ENCODE data around the gene PTGES2. TPM values are rescaled to one million over a fixed set of nuclear protein-coding genes. Genes with fewer than 3 reads are reported as not detected.
A peak's percentile ranks its signal among the peaks of the same experiment; 100 is the strongest.

The PTGES2 gene
- total and polyA plus RNA-seq, 9 of the 15 experiments (the other 6 are each of a cell fraction or from before 2014, with no cell fraction given), result 2.4 to 196 (median 90.1) TPM

- Histone ChIP-seq H3K9me3 (replicated peaks; ENCODE audit: control insufficient read depth, insufficient read depth, low read depth, low read length) (no peaks in the 10 kb centered on the region), H4K20me1 (replicated peaks; ENCODE audit: control insufficient read depth, insufficient read depth, low read length) (no peaks in the 10 kb centered on the region), H2AFZ (ENCODE audit: low read depth, low read length) (0 out of 2 replicates have a peak overlapping the region, but pooled peaks have one; percentile 1), H3K9ac (ENCODE audit: insufficient read depth in 1 of 2, low read depth in 2 of 2, low read length in 2 of 2) (peak overlapping the region in 1 of 2 experiments; percentile 82; a peak in 2 of 4 replicates), H3K4me2 (ENCODE audit: insufficient read depth, low read length) (no peak overlapping the region), H3K79me2 (ENCODE audit: control insufficient read depth, insufficient read depth, low read length) (no peaks in the 10 kb centered on the region), H3K4me3 (no peak overlapping the region), H3K4me1 (replicated peaks in 1 of 2; ENCODE audit: control insufficient read depth in 2 of 2, insufficient read depth in 2 of 2, low read length in 2 of 2) (peaks cover 17 to 61% of the 10 kb centered on the region in 2 experiments), H3K9me1 (ENCODE audit: control insufficient read depth, insufficient read depth, low read length) (peaks cover 8% of the 10 kb centered on the region), H3K36me3 (ENCODE audit: control insufficient read depth, insufficient read depth, low read length) (no peaks in the 10 kb centered on the region), H3K27me3 (ENCODE audit: control insufficient read depth in 2 of 2, insufficient read depth in 2 of 2, low read length in 2 of 2) (no peaks in the 10 kb centered on the region), H3K27ac (ENCODE audit: extremely low read depth, low read depth, low read length) (no peak overlapping the region)
- WGBS (ENCODE audit: insufficient coverage, low coverage, missing lambda C conversion rate), result 68% methylated on average over 13 of the region's 13 CpGs
- POLR2A ChIA-PET, result interaction anchor here (0.5 to 3.6 kb wide), 6 partner anchors 9 to 206 kb away, joined by 3 to 37 read pairs (median 3); partner anchors contain the start of gene BBLN
- DNase-seq (ENCODE audit: extremely low read depth in 1 of 4, low spot score in 3 of 4) (peak in 3 of 4 experiments; percentile 11 to 24 (median 19)), ATAC-seq (no peak), FAIRE-seq (no peak)
- no TSS peak for BruUV-seq (replicated peaks)
- TF ChIP-seq ZNF507 (tag; conservative IDR thresholded peaks at IDR 0.05) (no peak), ZBTB9 (CRISPR knock-in tag; IDR thresholded peaks at IDR 0.05) (no peak), RUNX1 (IDR thresholded peaks at IDR 0.05; ENCODE audit: low read depth) (no peak), KLF6 (CRISPR knock-in tag; IDR thresholded peaks at IDR 0.05; ENCODE audit: borderline replicate concordance) (no peak), GABPB1 (CRISPR knock-in tag; IDR thresholded peaks at IDR 0.05) (no peak), MCM3 (IDR thresholded peaks at IDR 0.05) (0 out of 2 replicates have a peak, but pooled peaks have one; percentile 33), ZKSCAN8 (CRISPR knock-in tag; IDR thresholded peaks at IDR 0.05) (no peak)
- in situ Hi-C loops (cut with MboI) (no loop called here), intact Hi-C loops (cut with micrococcal nuclease) (no loop called here)
- CTCF ChIA-PET (ENCODE audit: low intra/inter-chr PET ratio), result no interaction called here
Measured at GRCh38 chr9:128152133-128153059, 24.9 kb upstream of the PTGES2 start.
